HL-60/S4 treated with phorbol 12-myristate 13-acetate at 8.2 ng/mL for 4 days and 3 days (cell line): ENCODE results near the gene GTF3C5.
"Not testable (repeated sequence)": the region's sequence is repeated elsewhere in the genome, so short reads cannot be mapped to it uniquely, and the experiment has no call there.

Experiments
- in situ Hi-C: fragments of 300-500 bp; cut with MboI; formaldehyde crosslinking; loops from 2 replicates; pipeline ENCODE4 v1.15.0; 2022; ENCODE audit warnings: low sequenced_read_pairs

GTF3C5 gene

GRCh38 chr9:133067006-133067405 lies 36.2 kb downstream of the GTF3C5 start:
- in situ Hi-C loops: no loop called here

GRCh38 chr9:133067813-133068212 lies 37.0 kb downstream of the GTF3C5 start:
- in situ Hi-C loops: no loop called here

GRCh38 chr9:133068431-133068830 lies 37.6 kb downstream of the GTF3C5 start:
- in situ Hi-C loops: not testable (repeated sequence)

GRCh38 chr9:133070500-133070961 lies 39.7 kb downstream of the GTF3C5 start:
- in situ Hi-C loops: not testable (repeated sequence)

- in situ Hi-C loops: not testable (repeated sequence)
These were observed 40.2 kb downstream of the GTF3C5 start for GRCh38 chr9:133070985-133071384.

- in situ Hi-C loops: no loop called here
These were observed 40.8 kb downstream of the GTF3C5 start for GRCh38 chr9:133071484-133072150.

GRCh38 chr9:133072210-133072609 lies 41.4 kb downstream of the GTF3C5 start:
- in situ Hi-C loops: not testable (repeated sequence)

- in situ Hi-C loops: no loop called here
These were observed 42.6 kb downstream of the GTF3C5 start for GRCh38 chr9:133073086-133074014.

GRCh38 chr9:133074111-133074651 lies 43.4 kb downstream of the GTF3C5 start:
- in situ Hi-C loops: no loop called here

GRCh38 chr9:133075925-133076630 lies 45.3 kb downstream of the GTF3C5 start:
- in situ Hi-C loops: no loop called here

- in situ Hi-C loops: no loop called here
These were observed 45.9 kb downstream of the GTF3C5 start for GRCh38 chr9:133076691-133077090.

- in situ Hi-C loops: no loop called here
These were observed 47.7 kb downstream of the GTF3C5 start for GRCh38 chr9:133078486-133078885.

GRCh38 chr9:133080161-133080560 lies 49.4 kb downstream of the GTF3C5 start:
- in situ Hi-C loops: no loop called here

GRCh38 chr9:133080786-133081779 lies 50.3 kb downstream of the GTF3C5 start:
- in situ Hi-C loops: not testable (repeated sequence)

GRCh38 chr9:133081957-133082644 lies 51.3 kb downstream of the GTF3C5 start:
- in situ Hi-C loops: not testable (repeated sequence)

- in situ Hi-C loops: not testable (repeated sequence)
These were observed 52.9 kb downstream of the GTF3C5 start for GRCh38 chr9:133083688-133084087.

GRCh38 chr9:133086212-133086860 lies 55.5 kb downstream of the GTF3C5 start:
- in situ Hi-C loops: not testable (repeated sequence)

- in situ Hi-C loops: no loop called here
These were observed 56.1 kb downstream of the GTF3C5 start for GRCh38 chr9:133086894-133087293.
